Activated CD4-positive, alpha-beta T cell treated with anti-CD3 and anti-CD28 coated beads, Interleukin-2, amount 50 U/mL, for 1 hour (primary cell): ENCODE data around the gene FAM53A.
A peak's percentile ranks its signal among the peaks of the same experiment; 100 is the strongest.

Experiments
- DNase-seq: peaks from one replicate; pipeline ENCODE4 v3.0.0-alpha.2; 2020

Gene FAM53A, protein sequence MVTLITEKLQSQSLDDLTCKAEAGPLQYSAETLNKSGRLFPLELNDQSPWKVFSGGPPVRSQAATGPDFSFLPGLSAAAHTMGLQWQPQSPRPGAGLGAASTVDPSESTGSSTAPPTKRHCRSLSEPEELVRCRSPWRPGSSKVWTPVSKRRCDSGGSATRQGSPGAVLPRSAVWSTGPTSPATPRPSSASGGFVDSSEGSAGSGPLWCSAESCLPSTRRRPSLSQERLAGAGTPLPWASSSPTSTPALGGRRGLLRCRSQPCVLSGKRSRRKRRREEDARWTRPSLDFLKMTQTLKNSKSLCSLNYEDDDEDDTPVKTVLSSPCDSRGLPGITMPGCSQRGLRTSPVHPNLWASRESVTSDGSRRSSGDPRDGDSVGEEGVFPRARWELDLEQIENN

DNA sequence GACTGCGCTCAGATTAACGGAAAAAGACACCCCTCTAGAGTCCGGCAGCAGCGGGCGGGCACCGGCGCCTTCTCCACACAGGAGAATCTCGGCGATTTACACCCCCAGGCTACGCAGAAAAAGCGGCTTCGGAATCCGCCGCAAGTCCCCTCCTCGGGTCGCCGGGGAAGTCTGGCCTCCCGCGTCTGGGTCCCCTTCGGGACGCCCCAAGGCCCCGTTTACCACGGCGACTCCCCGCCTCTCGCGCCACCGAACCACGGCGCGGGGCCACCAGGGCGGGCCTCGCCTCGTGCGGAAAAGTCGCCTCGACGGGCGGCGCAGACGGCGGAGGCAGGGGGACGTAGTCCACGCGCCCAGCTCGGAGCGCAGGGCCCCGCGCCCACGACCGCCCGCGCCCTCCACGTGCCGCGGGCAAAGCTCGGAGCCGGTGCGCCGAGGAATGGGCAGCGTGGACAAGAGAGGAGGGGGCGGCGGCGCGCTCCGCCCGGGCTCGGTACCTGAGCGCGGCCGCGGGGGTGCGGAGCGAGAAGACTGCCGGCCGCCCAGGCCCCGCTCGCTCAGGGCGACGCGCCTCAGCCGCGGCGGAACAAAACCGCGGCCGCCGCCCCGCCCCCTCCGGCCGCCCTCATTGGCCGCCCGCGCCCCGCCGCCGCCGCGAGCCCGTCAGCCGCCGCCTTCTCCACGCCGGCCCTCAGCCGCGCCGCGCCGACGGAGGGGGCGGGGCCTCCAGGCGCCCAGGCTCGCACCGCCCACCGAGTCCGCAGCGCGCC lies at the start of gene FAM53A:
FAM53A (minus strand) TSS at position 578 of the 770 bp plus-strand sequence. CDS start 15,572 bp downstream, outside the sequence.
- peak; percentile 31 for DNase-seq

DNA sequence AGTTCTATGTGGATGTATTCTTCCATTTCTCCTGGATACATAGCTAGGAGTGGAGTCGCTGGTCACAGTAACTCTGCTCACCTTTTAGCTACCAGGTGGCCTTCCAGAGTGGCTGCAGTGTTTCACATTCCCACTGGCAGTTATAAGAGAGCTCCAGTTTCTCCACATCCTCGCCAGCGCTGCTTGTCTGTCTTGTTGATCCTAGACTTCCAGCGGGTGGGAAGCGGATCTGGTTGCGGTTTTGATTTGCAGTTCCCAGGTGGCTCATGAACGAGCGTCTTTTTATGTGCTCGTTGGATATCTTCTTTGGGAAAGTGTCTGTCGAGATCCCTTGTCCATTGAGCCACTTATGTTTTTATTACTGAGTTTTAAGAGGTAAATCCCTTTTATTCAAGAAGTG lies 48.8 kb upstream of the FAM53A start:
- no peak for DNase-seq

DNA sequence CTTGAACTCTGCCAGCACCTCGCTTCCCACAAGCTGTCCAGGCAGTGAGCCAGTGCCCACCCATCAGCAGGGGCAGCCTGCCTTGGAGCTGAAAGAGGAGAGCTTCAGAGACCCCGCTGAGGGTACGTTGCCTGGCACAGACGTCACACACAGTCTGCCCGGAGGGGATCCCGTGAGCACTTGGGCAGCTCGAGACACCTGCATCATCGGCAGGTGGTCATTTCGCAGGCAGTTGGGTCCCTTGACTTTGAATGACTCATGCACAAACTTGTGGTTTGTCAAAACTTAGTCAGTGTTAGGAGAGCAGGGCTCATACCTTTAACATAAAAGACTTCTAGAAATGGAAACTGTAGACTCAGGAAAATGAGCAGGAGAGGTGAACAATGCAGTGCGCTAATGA lies 47.1 kb upstream of the FAM53A start:
- DNase-seq, result no peak

DNA sequence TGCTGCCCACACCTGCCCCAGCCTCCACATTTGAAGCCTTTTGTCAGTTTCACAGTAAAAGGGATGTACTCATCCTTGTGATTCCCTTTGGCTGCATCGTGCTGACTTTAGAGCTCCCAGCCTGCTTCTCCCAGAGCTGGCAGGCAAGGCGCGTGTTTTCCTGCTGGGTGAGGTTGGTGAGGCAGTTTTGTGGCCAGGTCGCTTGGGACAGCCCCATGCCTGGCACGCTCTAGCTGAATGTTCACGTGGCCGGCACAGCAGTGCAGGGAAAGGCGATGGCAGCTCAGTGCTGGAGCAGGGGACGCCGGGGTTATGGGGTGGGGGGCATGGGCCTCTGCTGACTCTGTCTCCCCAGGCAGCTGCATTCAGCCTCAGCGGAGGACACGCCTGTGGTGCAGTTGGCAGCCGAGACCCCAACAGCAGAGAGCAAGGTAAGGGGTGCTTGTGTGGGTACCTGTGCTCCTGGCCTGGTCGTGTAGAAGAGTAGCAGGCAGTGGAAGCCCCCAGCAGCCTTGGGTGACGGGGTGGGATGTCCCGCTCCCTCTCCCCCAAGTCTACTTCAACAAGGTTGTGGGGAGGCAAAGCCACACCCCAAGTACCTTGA lies 46.5 kb upstream of the FAM53A start:
- no peak for DNase-seq

DNA sequence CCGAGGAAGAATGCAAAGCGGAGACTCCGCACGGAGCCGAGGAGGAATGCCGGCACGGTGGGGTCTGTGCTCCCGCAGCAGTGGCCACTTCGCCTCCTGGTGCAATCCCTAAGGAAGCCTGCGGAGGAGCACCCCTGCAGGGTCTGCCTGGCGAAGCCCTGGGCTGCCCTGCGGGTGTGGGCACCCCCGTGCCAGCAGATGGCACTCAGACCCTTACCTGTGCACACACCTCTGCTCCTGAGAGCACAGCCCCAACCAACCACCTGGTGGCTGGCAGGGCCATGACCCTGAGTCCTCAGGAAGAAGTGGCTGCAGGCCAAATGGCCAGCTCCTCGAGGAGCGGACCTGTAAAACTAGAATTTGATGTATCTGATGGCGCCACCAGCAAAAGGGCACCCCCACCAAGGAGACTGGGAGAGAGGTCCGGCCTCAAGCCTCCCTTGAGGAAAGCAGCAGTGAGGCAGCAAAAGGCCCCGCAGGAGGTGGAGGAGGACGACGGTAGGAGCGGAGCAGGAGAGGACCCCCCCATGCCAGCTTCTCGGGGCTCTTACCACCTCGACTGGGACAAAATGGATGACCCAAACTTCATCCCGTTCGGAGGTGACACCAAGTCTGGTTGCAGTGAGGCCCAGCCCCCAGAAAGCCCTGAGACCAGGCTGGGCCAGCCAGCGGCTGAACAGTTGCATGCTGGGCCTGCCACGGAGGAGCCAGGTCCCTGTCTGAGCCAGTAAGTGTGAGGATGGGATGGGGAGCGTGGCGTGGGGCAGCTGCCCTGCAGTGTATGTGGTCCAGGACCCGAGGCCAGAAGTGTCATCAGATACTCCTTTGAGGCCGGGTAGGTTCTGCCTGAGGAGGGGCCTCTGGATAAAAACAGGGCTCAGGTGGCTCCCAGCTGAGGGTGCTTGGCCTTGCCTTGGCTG lies 44.2 kb upstream of the FAM53A start:
- DNase-seq, result no peak

DNA sequence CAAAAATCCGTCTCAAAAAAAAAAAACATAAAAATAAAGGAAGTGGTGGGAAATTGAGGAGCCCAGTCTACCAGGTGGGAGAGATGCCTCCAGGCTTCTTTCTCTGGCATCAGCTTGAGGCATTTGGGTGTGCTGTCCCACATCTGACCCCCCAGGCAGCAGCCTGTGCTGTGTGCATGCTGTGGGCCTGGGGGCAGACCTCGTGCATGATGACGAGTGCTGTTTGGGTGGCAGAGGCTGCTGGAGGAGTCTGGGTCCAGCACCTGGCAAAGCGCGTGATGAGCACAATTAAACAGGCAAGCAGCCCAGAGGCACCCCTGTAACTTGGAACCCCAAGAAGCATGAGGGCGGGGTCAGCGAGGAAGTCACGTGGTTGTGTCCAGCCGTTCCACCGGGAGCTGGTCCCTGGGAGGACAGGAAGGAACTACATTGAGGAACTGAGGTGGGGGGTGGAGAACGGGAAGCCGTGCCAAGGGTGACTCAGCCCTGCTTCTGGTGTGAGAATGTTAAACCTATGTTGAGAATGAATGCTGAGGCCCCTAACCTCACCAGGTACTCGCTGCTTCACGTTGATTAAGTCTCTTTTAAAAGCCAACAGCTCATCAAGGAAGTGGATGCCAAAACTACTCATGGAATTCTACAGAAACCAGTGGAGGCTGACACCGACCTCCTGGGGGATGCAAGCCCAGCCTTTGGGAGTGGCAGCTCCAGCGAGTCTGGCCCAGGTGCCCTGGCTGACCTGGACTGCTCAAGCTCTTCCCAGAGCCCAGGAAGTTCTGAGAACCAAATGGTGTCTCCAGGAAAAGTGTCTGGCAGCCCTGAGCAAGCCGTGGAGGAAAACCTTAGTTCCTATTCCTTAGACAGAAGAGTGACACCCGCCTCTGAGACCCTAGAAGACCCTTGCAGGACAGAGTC lies 43.3 kb upstream of the FAM53A start:
- DNase-seq, result no peak

DNA sequence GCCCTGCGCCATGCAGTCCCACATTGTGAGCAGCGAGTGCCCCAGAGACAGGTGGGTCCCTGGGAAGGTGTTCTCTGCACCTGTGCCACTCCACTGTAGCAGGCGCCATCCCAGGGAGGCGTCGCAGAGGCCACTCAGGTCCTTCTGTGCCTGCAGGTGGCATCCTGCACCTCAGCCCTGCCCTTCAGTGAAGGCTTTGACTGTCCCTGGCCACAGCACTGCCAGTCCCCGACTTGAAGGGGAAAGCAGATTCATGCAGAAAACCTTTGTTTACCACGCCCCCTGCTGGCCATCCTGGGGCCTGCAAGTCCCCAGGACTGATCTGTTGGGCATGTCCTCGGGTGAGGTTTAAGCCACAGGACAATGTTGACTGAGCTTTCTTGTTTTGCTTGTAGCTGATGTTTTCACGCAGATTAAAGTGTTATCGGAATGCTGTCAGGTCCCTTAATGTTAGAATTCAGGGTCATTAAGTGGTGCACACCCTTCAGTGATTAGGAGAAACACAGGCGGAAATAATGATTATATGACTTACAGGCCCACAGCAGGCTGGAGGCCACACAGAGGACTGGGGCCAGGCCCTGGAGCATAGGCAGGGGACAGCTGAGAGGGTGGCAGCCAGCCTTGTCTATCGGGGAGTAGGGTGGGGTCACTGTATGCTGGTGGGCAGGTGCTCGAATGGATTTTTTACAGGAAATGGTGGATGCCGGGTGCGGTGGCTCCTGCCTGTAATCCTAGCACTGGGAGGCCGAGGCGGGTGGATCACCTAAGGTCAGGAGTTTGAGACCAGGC lies 42.2 kb upstream of the FAM53A start:
- DNase-seq, result peak; percentile 93

DNA sequence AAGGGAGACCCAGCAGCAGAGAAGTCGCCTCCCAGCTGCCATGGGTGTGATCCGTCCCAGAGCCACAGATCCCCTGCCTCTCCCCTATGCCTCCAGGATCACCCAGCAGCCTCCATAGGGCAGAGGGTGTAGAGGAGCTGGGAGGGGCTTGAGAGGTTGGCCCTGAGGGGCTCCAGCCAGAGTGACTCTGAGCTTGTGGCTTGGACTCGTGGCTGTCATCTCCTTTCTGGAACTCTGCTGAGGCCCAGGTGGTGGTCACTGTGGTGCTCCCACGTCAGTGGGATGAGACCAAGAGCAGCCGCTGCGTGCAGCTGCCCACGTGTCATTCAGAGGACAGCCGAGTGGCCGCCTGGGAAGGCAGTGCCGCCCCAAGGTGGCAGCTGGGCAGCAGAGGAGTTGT lies 41.4 kb upstream of the FAM53A start:
- no peak for DNase-seq

DNA sequence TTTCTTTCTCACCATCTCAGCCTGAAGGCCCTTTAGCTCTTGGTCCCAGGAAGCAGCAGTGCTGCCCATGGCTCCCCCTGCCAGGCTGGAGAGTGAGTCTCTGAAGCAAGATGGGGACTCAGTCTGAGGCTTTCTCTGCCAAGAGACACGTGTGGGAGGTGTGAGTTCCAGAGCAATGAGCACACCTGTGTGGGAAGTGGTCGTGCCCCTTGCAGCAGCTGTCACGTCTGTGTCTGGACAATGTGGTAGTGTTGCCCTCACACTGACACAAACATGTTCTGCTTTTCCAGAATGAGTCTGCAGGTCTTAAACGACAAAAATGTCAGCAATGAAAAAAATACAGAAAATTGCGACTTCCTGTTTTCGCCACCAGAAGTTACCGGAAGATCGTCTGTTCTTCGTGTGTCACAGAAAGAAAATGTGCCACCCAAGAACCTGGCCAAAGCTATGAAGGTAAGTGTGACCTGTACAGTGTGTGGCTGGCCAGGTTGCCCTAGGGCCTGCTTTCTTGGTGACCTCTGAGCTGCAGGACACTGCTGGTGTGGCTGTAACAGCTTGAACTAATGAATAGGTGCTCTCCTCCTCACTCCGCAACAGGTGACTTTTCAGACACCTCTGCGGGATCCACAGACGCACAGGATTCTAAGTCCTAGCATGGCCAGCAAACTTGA lies 39.2 kb upstream of the FAM53A start:
- DNase-seq, result peak; percentile 40

DNA sequence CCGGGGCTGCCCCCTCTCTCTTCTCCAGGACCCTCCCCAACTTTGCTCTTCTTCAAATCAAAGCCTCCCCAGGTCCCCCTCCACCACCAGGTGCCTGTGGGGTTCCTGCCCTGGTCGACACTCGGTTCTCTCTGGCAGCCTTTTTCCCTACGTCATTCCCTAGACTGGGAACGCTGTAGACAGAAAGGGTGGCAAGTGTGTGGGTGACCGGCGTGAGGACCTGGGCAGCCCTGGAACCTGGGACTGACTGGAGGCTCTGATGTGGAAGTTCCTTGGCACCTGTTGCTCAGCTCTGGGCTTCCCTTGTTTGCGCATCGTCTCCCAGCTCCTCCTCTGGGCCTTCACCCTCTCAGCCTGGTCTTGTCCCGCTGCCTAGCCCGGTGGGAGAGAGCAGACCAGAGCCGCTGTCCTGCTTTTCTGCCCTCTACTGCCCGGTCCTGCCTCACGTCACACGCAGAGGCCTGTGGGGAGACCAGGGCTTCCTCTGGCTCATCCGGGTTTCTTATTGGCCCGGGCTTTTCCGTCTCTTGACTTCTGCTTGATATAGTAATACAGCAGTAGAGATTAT lies 38.5 kb upstream of the FAM53A start:
- no peak for DNase-seq

DNA sequence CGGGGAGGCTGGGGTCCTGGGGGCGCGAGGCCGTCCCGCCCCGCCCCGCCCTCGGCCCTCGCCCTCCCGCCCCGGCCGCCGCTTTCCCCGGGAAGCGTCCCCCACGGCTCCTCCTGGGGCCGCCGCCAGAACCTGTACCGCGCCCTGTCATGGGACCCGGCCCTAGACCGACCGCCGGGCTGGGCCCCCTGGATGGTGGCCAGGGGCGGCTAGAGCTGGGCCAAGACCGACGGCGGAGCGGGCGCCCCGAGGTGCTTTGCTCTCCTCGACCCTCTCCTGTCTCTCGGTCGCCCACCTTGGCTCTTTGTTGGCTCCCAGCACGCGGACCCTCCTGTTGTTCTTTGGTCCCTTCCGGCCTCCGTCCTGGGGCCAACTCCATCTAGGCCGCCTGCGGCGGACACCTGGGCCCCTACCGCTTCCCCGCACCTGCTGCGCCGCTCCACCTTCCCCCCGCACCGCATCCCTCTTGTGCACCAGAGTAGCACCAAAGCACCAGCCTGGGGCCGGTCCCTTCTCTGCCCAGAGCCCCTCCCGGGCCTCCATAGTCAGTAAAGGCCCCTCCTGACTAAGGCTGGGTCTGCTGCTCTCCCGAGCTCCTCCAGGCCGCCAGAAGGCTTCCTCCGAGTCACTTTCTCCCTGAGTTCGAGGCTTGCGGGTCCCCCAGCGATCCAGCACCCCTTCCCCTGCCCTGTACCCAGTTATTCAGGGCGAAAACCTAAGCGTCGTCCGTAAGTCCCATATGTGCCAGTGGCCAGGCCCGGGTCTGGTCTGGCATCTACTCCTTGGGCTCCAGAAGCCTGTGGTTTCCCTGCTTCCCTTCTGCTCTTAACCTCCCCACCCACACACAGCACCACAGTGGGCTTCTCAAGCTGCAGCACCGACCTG lies 37.8 kb upstream of the FAM53A start:
- DNase-seq, result no peak

DNA sequence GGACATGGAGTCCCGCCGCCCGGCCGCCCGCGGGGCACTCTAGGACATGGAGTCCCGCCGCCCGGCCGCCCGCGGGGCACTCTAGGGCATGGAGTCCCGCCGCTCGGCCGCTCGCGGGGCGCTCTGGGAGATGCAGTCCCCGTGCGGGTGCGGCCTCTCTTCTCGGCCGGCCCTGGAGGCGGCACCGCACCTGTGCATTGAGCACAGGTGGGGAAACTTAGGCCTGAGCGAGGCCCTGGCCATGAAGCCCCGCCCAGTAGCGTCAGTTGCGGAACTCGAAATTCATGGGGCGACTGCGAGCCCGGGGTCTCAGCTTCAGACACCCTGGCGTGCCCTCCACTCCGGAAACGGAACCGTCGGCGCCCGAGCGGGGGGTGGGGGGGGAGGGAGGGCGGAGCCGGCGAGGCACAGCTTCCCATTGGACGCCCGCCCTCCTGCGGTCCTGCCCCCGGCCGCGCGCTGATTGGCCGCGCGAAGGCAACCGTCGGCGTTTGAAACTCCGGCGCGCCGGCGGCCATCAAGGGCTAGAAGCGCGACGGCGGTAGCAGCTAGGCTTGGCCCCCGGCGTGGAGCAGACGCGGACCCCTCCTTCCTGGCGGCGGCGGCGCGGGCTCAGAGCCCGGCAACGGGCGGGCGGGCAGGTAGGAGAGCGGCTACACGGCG lies 37.0 kb upstream of the FAM53A start, which contains the start of the genes TACC3 and TMEM129:
TACC3 (plus strand) TSS at position 519 of the 663 bp plus-strand sequence. CDS start 1,901 bp downstream, outside the sequence.
TMEM129 (minus strand) TSS at position 321 of the 663 bp plus-strand sequence. CDS start 486 bp downstream, outside the sequence.
- peak; percentile 94 for DNase-seq

DNA sequence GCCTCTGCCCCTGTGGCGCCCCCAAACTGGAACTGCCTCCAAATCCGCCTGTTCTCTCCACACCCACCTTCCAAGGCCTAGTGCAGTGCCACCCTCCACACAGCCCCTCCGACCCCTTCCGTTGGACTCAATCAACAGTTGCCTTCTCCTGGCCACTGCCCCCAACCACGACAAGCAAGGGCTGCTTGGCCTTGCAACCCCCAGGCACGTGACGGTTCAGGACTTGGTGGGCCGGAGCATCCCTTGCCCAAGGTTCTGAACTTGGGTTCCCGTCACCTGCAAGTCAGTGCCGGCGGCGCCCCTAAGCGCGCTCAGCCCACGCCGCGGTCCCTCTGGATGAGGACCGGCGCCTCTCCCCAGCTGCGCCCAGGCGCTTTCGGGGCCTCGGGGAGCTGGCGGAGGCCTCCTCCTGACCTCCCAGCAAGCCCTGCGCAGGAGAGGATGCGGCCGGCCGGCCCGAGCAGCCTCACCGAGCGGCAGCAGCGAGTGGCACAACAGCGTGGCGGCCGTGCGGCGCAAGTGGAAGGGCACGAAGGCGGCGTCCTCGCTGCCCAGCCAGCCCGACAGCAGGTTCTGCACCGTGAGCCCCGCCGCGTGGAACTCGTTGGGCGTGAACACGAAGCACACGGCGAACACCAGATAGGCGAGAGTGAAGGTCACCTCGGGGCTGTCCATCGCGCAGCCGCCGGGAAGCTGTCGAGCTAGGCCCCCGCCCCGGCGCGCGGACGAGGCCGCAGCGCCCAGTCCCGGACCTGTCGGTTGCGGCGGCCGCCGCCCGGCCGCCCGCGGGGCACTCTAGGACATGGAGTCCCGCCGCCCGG lies 36.3 kb upstream of the FAM53A start:
- DNase-seq, result peak; percentile 24

DNA sequence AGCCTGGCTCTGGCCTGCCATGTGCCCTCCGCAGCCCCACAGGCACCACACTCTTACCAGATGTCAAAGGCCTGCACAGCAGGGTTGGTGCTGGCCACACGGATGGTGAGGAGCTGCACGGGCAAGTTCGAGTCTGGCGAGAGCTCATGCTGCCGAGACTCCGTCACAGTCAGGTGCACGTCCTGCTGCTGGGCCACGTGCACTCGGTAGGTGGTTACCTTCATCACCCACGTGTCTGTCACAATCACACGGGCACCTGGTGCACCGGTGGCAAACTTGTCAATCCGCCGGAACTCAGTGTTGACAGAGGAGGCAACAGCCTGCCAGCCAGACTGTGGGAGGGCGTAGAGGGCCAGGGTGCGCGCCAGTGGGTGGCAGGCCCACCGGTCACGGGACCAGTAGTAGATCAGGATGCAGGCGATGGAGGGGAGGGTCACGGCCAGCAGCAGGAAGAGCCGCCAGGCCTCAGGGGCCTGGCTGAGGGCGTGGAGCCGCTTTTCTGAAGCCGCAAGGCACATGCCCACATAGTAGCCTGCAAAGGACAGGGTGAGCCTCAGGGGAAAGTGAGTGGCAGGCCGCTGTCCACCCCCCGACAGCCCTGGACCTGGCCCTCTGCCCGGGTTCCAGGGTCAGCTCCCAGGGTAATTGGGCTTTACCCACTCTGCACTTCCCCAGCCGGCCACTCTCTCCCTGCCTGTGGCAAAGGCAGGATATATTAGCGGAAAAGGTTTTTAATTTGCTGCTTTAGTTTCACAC lies 34.2 kb upstream of the FAM53A start:
- no peak for DNase-seq

DNA sequence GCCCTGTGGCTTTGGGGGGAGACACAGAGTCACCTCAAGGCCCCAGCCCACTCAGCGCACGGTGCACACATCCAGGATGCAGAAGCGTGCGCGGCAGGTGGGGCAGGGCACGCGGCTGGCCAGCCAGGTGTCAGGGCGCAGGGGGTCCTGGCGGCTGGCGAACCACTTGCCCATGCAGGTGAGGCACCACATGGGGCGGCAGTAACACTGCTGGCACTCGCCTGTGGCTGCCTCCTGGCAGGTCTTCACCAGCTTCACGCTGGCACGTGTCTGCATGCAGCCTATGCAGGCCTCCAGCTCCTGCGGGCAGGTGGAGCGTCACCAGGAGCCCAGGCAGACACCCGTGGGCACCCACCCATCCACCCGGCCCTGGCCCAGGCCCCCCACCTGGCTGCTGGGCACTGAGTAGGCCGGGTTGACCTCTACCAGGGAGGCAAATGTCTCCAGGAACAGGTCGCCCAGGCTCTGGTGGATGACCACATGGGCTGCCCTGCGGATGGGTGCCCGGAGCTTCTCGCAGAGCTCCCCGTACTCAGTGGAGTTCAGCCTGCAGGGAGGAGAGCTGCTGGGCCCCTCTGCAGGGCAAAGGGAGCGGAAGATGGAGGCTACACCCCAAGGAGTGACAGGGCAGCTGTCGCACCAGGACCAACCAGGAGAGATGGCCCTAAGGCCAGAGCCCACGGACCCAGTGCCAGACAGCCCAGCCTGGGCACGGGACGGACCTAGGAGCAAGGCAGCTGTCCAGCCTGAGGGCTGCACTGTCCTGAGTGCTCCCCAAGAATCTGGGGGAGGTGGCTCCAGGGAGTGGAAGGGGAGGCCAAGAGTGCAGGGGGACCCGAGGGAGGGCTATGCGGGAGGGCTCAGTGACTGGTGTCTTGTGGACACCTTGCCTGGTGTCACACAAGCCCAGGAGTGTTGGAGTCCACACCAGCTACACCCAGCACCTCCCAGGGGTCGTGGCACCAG lies 33.3 kb upstream of the FAM53A start:
- no peak for DNase-seq
